Muscle layer of duodenum (tissue), 2 donors: ENCODE measurements around the gene JADE1.

ENCODE experiments used
- H3K27ac ChIP-seq: one replicate; pipeline ENCODE4 v1.7.0; 2013; ENCODE audit warnings: mild to moderate bottlenecking, low read length
- H3K27me3 ChIP-seq: one replicate; pipeline ENCODE4 v1.7.0; 2013; ENCODE audit warnings: low read depth, mild to moderate bottlenecking, control low read depth, low read length
- H3K36me3 ChIP-seq, 2 donors: one replicate each; pipeline ENCODE4 v1.7.0; 2013; ENCODE audit warnings: low read length in 2 of 2, control low read depth in 1 of 2, mild to moderate bottlenecking in 1 of 2; ENCODE audit not compliant: insufficient read depth in 2 of 2, control insufficient read depth in 1 of 2
- H3K4me1 ChIP-seq, 2 donors: one replicate each; pipeline ENCODE4 v1.7.0; 2013; ENCODE audit warnings: low read length in 2 of 2, mild to moderate bottlenecking in 2 of 2, control low read depth in 1 of 2, moderate library complexity in 1 of 2; ENCODE audit not compliant: insufficient read depth in 2 of 2, control insufficient read depth in 1 of 2
- H3K4me3 ChIP-seq, 2 donors: one replicate each; pipeline ENCODE4 v1.7.0; 2013; ENCODE audit warnings: low read length in 2 of 2, low read depth in 1 of 2, mild to moderate bottlenecking in 1 of 2
- H3K9me3 ChIP-seq, 2 donors: one replicate each; pipeline ENCODE4 v1.7.0; 2013; ENCODE audit warnings: low read length in 2 of 2, control low read depth in 1 of 2, mild to moderate bottlenecking in 1 of 2; ENCODE audit not compliant: control insufficient read depth in 1 of 2
- donor health status: healthy.

The JADE1 gene

DNA sequence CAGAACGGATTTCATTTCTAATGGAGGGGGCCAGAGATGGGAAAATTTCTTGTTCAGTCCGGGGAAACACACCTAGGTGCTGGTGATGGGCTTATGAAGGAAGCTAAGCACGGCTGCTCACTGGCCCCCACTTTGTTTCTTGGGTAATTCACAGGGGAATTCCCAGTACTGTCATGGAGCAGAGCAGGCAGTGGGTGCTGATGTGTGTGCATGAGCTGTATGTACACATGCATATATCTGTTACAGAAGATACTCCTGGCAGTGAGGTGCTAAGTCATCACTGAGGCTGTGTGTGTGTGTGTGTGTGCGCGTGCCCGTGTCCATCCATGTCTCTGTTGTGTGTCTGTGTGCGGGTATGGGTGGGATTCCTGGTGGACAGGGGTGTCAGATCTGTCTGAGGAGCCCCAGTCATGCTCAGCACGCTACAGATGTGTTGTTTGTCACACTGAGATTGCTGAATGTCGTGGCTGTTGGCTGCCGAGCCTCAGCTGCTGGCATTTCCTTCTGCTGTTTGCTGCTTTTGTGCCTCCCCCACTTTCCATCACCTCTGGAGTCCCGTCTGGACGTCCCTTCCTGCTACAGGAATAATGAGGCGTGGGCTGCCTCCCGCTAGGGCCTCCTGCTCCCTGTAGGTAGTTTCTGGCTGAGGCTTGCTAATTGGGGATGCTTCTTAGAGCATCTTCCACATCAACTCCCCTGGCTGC is 53.3 kb downstream of the JADE1 start:
- H3K4me1 ChIP-seq, result peaks cover 0 to 24% of the 10 kb centered on the region in 2 donors
- no peaks in the 10 kb centered on the region for H3K9me3 ChIP-seq
- H3K4me3 ChIP-seq, result no peak overlapping the region
- peaks cover 31 to 45% of the 10 kb centered on the region in 2 donors for H3K36me3 ChIP-seq
- H3K27me3 ChIP-seq, result no peaks in the 10 kb centered on the region
- no peak overlapping the region for H3K27ac ChIP-seq

DNA sequence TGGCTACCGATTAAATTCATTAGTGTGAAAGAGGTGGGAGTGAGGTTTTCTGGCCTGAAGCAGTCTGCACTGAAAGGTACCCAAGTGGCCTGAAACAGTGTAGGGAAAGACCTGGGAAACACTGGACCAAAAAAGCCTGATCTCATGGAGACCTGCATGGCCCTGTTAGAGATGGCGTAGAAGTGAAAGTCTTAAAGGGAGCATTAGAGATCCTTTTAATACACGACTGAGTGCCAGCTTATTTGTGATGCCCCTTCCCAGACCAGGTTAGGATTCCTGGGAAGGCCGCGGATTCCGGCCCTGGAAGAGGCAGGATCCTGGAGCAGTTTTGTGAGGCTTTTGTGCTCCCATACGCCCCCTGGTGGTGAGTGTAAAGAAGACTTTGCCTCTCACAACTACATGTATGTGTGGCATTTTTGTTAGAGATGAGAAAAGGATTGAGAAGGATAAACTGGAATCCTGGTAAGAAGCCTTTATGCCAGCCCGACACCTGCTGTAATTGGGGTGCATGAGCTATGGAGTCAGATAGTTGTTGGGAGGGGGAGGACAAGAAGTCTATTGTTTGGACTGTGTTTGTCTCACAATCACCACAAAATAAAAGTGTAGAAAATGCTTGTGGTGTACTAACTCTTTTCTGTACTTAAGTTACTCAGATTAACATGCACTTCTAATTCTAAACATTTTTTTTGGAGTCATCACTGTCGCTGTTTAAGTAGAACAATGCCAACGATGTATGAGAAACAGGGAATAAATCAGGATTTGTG is 54.0 kb downstream of the JADE1 start:
- H3K27ac ChIP-seq, result no peak overlapping the region
- no peaks in the 10 kb centered on the region for H3K27me3 ChIP-seq
- no peaks in the 10 kb centered on the region for H3K9me3 ChIP-seq
- H3K4me1 ChIP-seq, result peaks cover 0 to 24% of the 10 kb centered on the region in 2 donors
- no peak overlapping the region for H3K4me3 ChIP-seq
- H3K36me3 ChIP-seq, result peaks cover 32 to 46% of the 10 kb centered on the region in 2 donors

DNA sequence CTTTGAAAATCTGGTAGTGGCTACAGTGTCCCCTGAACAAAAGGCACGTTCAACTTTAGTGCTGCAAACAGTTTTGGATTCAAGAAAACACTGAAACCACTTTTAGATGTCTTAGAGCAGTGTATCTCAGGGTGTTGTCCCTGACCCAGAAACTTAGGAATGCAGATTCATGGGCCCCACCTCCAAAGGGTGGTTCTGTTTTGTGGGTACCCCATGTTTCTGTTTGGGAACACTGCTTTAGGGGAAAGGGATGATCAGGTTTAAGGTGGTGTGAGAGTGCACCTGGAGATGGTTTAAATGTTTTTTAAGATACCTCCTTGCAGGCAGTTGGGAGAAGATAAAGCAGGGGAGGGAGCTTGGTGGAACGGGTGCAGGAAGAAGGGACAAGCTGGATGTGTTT is 55.6 kb downstream of the JADE1 start:
- Histone ChIP-seq H3K36me3 (peaks cover 44 to 60% of the 10 kb centered on the region in 2 donors), H3K4me3 (no peak overlapping the region), H3K27me3 (no peaks in the 10 kb centered on the region), H3K9me3 (no peaks in the 10 kb centered on the region), H3K4me1 (peaks cover 0 to 13% of the 10 kb centered on the region in 2 donors), H3K27ac (no peak overlapping the region)

DNA sequence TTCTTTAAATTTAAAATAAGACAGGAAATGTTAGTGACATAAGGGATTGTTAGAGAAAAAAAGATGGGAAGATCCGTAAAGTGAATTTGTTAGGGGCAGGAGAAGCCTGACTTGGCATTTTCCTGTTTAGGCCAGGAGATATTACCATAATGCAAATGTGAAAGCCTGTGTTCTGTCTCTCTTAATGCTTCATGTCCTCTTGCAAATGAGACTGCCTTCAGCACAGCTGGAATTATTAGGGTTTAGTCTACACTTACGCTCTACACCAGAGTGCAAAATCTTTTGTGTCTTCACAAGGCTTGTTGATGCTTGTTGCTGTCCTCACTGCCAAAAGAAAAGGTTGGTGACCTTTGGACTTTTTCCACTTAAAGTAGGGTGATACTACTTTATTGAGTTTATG is 56.8 kb downstream of the JADE1 start:
- Histone ChIP-seq H3K4me1 (peaks cover 0 to 9% of the 10 kb centered on the region in 2 donors), H3K27me3 (no peaks in the 10 kb centered on the region), H3K4me3 (no peak overlapping the region), H3K36me3 (peaks cover 49 to 60% of the 10 kb centered on the region in 2 donors), H3K27ac (no peak overlapping the region), H3K9me3 (no peaks in the 10 kb centered on the region)

DNA sequence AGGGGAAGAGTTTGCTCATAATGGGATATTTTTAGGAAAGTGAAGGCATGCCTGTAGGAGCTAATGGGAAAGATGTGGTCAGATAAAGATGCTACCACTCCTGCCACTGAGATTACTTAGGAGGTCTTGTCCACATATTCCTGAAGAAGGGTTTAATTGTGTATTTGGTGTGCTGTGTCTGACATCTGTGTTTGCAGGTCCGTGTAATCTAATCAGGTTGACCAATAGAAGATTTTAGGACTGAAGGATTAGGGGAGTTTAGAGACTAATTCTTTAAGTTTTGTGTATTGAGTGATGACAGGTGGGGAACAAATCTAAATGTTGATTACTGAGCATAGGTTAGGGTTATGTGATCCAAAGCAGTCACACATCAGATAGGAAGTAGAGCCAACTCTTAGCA is 57.2 kb downstream of the JADE1 start:
- Histone ChIP-seq H3K27ac (no peak overlapping the region), H3K27me3 (no peaks in the 10 kb centered on the region), H3K4me1 (peaks cover 0 to 9% of the 10 kb centered on the region in 2 donors), H3K36me3 (peaks cover 49 to 61% of the 10 kb centered on the region in 2 donors), H3K9me3 (no peaks in the 10 kb centered on the region), H3K4me3 (no peak overlapping the region)

DNA sequence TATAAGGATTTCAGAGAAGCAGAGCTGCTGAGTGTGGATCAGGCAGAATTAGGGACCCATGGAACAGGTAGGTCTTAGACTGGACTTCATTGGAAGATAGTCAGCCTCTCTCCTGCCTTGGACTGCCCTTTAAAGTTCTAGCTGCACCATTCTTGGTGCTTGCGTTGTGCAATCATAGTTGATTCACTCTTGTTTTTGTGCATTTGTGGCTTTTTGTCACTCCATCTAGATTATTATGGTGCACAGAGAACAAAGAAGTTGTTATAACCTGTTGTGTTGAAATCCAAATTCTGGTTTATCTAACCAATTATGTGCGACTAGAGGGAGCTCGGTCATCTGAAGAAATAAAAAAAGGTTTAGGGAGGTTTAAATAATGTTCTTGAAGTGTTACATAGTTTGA is 59.3 kb downstream of the JADE1 start:
- H3K9me3 ChIP-seq, result no peaks in the 10 kb centered on the region
- peaks cover 48 to 58% of the 10 kb centered on the region in 2 donors for H3K36me3 ChIP-seq
- no peaks in the 10 kb centered on the region for H3K4me1 ChIP-seq
- H3K27ac ChIP-seq, result no peak overlapping the region
- H3K27me3 ChIP-seq, result no peaks in the 10 kb centered on the region
- no peak overlapping the region for H3K4me3 ChIP-seq

DNA sequence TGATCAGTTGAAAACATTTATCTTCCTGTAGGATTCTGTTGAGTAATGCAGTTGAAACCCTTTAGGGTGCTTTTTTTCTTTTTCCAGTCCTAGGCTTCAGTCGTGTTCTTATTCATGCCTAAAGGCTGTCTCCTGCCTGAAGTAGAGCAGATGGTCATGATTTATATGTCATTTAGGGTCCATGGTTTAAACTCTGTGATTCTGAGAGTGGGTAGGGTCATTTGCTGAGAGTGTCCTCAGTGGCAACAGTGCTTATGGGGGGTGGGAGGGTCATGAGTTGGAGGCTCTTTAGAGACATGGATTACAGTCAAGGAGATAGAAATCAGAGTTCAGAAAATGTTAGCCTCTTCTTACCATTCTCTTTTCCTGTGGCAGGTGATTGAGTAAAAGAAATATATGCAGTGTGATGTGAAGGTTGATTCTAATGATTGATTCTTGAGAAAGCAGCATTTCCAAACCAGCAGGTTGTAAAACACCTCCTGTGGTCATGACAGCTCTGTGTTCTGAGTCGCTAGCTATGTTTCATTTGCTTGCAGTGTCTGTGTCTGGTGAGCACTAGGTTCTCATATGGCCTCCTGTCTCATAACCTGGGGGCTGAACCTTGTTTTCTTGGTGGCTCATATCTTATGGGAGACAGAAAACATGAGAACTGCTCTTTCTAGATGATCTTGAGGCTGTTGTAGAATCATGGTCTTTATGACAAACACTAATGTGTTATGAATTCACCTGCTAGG is 60.4 kb downstream of the JADE1 start:
- no peaks in the 10 kb centered on the region for H3K4me1 ChIP-seq
- no peaks in the 10 kb centered on the region for H3K27me3 ChIP-seq
- no peak overlapping the region for H3K27ac ChIP-seq
- H3K9me3 ChIP-seq, result no peaks in the 10 kb centered on the region
- H3K36me3 ChIP-seq, result peaks cover 48 to 58% of the 10 kb centered on the region in 2 donors
- no peak overlapping the region for H3K4me3 ChIP-seq

DNA sequence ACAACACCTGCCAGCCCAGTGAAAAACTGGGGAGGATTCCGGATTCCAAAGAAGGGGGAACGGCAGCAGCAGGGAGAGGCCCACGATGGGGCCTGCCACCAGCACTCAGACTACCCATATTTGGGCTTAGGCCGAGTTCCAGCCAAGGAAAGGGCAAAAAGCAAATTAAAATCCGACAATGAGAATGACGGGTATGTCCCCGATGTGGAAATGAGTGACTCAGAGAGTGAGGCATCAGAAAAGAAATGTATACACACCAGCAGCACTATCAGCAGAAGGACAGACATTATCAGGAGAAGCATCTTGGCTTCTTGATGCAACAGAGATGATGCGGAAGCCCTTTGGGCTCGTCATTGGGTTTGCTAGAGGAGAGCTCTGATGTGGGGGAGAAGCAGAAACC is 62.4 kb downstream of the JADE1 start:
- H3K27me3 ChIP-seq, result no peaks in the 10 kb centered on the region
- H3K36me3 ChIP-seq, result peaks cover 46 to 48% of the 10 kb centered on the region in 2 donors

DNA sequence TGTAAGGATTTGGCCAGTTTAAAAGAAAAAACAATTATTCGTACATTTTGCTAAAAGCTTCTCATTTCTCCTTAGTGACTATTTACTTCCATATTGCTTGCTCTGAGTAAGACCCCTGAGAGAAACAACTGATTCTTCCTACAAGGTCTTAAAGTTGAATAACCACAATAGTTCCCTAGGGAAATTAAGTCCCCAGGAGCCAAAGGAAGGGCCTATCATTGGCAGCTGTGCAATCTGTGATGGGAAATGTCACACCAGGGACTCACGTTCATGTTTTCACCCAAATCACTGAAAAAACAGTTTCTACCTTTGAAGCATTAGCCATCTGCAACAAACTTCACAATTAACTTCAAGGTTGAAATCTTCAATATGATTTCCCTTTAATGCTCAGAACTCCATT is 66.7 kb downstream of the JADE1 start:
- Histone ChIP-seq H3K27me3 (no peaks in the 10 kb centered on the region), H3K9me3 (no peaks in the 10 kb centered on the region), H3K4me3 (no peak overlapping the region), H3K4me1 (no peaks in the 10 kb centered on the region), H3K27ac (no peak overlapping the region), H3K36me3 (peaks cover 10 to 17% of the 10 kb centered on the region in 2 donors)

More for the DNA sequence above, 62.4 kb downstream of the JADE1 start:
- Histone ChIP-seq H3K4me3 (no peak overlapping the region), H3K9me3 (no peaks in the 10 kb centered on the region), H3K27ac (no peak overlapping the region), H3K4me1 (no peaks in the 10 kb centered on the region)

DNA sequence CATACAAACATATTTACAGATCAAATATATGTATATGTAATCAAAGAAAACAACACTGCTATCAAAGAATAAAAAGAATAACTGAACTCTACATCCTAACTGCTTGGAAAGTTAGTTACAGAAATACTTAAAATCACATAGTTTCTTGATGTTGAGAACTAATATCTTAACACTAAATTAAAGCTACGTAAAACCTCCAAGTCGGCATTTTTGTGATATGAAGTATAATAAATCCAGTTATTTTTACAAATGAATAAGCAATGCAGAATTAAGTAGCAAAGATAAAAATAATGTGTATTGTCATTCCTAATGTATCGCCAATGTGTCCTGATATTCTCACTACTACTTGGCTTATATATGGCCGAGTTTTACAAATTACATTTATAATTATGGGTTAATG is 68.4 kb downstream of the JADE1 start:
- Histone ChIP-seq H3K27me3 (no peaks in the 10 kb centered on the region), H3K27ac (no peak overlapping the region)

DNA sequence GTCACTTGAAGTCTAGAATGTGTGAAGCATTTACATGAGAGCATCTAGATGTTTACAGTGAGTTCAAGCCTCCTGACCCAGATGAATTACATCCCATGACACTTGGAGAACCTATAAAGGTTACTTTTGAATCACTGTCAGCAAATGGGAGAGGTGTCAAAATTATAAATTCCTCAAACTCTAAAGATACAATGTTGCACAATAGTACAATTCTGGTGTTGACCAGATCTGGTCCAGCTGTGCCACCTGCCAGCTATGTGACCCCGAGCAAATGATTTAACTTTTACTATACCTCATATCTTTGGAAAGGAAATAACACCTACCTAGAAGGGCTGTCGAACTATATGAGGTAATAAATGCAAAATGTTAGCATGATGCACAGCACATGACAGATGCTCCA is 69.8 kb downstream of the JADE1 start:
- H3K36me3 ChIP-seq, result no peaks in the 10 kb centered on the region

More for the DNA sequence above, 68.4 kb downstream of the JADE1 start:
- Histone ChIP-seq H3K36me3 (no peaks in the 10 kb centered on the region), H3K4me1 (no peaks in the 10 kb centered on the region), H3K9me3 (no peaks in the 10 kb centered on the region), H3K4me3 (no peak overlapping the region)

More for the DNA sequence above, 69.8 kb downstream of the JADE1 start:
- Histone ChIP-seq H3K4me1 (no peaks in the 10 kb centered on the region), H3K27me3 (no peaks in the 10 kb centered on the region), H3K9me3 (no peaks in the 10 kb centered on the region), H3K27ac (no peak overlapping the region), H3K4me3 (no peak overlapping the region)
